SH-SY5Y (cell line): ENCODE results near the gene PKIB.

ENCODE experiments used
- GATA2 ChIP-seq: IDR thresholded peaks from 2 replicates; pipeline ENCODE4 v1.6.1; 2011; ENCODE audit warnings: mild to moderate bottlenecking, low read depth, low read length
- GATA3 ChIP-seq: IDR thresholded peaks from 2 replicates; pipeline ENCODE4 v1.6.1; 2011; ENCODE audit warnings: low read depth, mild to moderate bottlenecking, low read length, moderate library complexity

DNA sequence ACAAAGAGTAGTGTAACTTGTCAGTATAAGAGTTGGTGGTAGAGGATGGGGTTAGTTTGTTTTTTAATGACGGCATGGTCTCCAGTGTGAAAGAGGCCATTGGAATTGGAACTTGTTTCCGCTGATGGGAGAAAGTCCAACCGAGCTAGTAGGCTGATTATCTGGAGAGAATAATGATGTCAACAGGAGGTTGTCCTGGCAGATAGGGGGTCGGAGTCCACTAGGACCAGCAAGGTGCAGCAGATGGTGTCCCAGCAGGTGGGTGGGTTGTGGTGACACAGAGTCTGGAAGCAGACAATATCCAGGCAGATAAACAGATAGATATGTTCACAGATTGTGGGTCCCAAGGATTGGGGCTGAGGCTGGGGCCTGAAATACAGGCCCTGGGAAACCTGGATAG lies 35.1 kb downstream of the PKIB start:
- no peak for TF ChIP-seq GATA2
- TF ChIP-seq GATA3, result no peak
